Measurements from ENCODE around the gene CDC42EP4. TPM values are rescaled to one million over a fixed set of nuclear protein-coding genes. Genes with fewer than 3 reads are reported as not detected.

Gene CDC42EP4
- total and polyA plus RNA-seq, 10 of the 15 experiments (the other 5 are each of a cell fraction or from before 2014, with no cell fraction given), result 0.05 to 7.1 (median 2.7) TPM

DNA sequence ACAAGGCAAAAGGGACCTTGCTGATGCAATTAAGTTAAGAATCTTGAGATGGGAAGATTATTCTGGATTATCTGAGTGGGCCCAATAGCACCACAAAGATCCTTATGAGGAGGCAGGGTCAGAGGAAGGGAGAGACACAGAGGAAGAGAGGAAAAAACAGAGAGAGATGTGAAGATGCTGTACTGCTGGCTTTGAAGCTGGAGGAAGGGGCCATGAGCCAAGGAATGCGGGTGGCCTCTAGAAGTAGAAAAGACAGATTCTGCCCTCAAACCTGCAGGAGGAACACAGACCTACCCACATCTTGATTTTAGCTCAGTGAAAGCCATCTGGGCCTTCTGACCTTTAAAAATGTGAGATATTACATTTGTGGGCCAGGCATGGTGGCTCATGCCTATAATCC, 42.0 kb downstream of the CDC42EP4 start:
- FAIRE-seq, result no peak
- peaks cover 14% of the 10 kb centered on the region for H3K4me1 ChIP-seq (ENCODE audit: control insufficient read depth, insufficient read depth, low read length)
- ATAC-seq, result no peak
- H2AFZ ChIP-seq (ENCODE audit: control insufficient read depth, low read depth, low read length), result no peak overlapping the region
- TF ChIP-seq, protein P1, sequence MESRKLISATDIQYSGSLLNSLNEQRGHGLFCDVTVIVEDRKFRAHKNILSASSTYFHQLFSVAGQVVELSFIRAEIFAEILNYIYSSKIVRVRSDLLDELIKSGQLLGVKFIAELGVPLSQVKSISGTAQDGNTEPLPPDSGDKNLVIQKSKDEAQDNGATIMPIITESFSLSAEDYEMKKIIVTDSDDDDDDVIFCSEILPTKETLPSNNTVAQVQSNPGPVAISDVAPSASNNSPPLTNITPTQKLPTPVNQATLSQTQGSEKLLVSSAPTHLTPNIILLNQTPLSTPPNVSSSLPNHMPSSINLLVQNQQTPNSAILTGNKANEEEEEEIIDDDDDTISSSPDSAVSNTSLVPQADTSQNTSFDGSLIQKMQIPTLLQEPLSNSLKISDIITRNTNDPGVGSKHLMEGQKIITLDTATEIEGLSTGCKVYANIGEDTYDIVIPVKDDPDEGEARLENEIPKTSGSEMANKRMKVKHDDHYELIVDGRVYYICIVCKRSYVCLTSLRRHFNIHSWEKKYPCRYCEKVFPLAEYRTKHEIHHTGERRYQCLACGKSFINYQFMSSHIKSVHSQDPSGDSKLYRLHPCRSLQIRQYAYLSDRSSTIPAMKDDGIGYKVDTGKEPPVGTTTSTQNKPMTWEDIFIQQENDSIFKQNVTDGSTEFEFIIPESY (IDR thresholded peaks at IDR 0.05), result no peak
- no peak for TF ChIP-seq SREBF1 (IDR thresholded peaks at IDR 0.05; ENCODE audit: low read length)
- TF ChIP-seq CHD2 (IDR thresholded peaks at IDR 0.05; ENCODE audit: borderline replicate concordance, low read depth, low read length), result no peak
- no peak overlapping the region for H3K4me3 ChIP-seq
- no peak overlapping the region for H3K4me2 ChIP-seq (ENCODE audit: control insufficient read depth, insufficient read depth)
- H4K20me1 ChIP-seq (ENCODE audit: control insufficient read depth, insufficient read depth), result no peaks in the 10 kb centered on the region
- H3K9me3 ChIP-seq (replicated peaks; ENCODE audit: control insufficient read depth, insufficient read depth, low read length), result no peaks in the 10 kb centered on the region
- H3K9ac ChIP-seq (ENCODE audit: control insufficient read depth, insufficient read depth, low read length), result no peak overlapping the region
- intact Hi-C loops (cut with micrococcal nuclease; ENCODE audit: unreplicated experiment), result no loop called here
- in situ Hi-C loops (cut with MboI), result loop anchor here (5.0 to 10.0 kb wide), 2 partner anchors 38 to 925 kb away; no protein-coding TSS in a partner anchor
- ChIA-PET RAD21 (ENCODE audit: unreplicated experiment) (interaction anchor here (1.3 to 2.0 kb wide), 4 partner anchors 11 to 542 kb away, joined by 5 to 18 read pairs (median 10); no protein-coding TSS in a partner anchor), SMC1A (ENCODE audit: uncharacterized antibody, unreplicated experiment) (interaction anchor here (1.5 to 2.8 kb wide), 6 partner anchors 9 to 542 kb away, joined by 5 to 18 read pairs (median 14); partner anchors contain the start of genes CDC42EP4 and CPSF4L), CTCF (interaction anchor here (1.8 kb wide), 1 partner anchor 100 kb away, joined by 8 read pairs; no protein-coding TSS in a partner anchor), POLR2A (interaction anchor here (0.8 to 1.7 kb wide), 3 partner anchors 33 to 45 kb away, joined by 3 to 6 read pairs (median 3); a partner anchor contains a TSS)
- no peaks in the 10 kb centered on the region for H3K27me3 ChIP-seq (replicated peaks in 1 of 2; ENCODE audit: control insufficient read depth in 2 of 2, insufficient read depth in 2 of 2, low read length in 1 of 2)
- no peaks in the 10 kb centered on the region for H3K36me3 ChIP-seq (ENCODE audit: control insufficient read depth in 2 of 2, insufficient read depth in 2 of 2, low read length in 1 of 2)
- no peaks in the 10 kb centered on the region for H3K79me2 ChIP-seq (ENCODE audit: control insufficient read depth, insufficient read depth, low read length)
- BruUV-seq (replicated peaks), result no TSS peak
- 54% methylated on average over 1 of the region's 1 CpG for WGBS (ENCODE audit: insufficient coverage, insufficient replicate concordance, low lambda C conversion rate, missing lambda C conversion rate)
- no peak overlapping the region for H3K27ac ChIP-seq (ENCODE audit: control insufficient read depth, insufficient read depth)
- no peak for DNase-seq (ENCODE audit: low read depth, low spot score)

DNA sequence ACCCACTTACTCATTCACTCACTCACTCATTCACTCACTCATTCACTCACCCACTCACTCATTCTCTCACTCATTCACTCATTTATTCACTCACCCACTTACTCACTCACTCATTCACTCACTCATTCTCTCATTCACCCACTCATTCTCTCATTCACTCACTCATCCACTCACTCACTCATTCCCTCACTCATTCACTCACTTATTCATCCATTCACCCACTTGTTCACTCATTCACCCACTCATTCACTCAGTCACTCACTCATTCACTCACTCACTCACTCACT, 42.5 kb downstream of the CDC42EP4 start:
- in situ Hi-C loops (cut with MboI), result no loop called here
- ChIA-PET SMC1A (ENCODE audit: uncharacterized antibody, unreplicated experiment) (interaction anchor here (1.2 to 2.2 kb wide), 3 partner anchors 22 to 46 kb away, joined by 3 to 18 read pairs (median 5); partner anchors contain the start of gene CDC42EP4), CTCF (no interaction called here), POLR2A (interaction anchor here (0.8 kb wide), 1 partner anchor 33 kb away, joined by 3 read pairs; no protein-coding TSS in a partner anchor), RAD21 (ENCODE audit: unreplicated experiment) (no interaction called here)
- no peaks in the 10 kb centered on the region for H3K27me3 ChIP-seq (replicated peaks in 1 of 2; ENCODE audit: control insufficient read depth in 2 of 2, insufficient read depth in 2 of 2, low read length in 1 of 2)
- H3K79me2 ChIP-seq (ENCODE audit: control insufficient read depth, insufficient read depth, low read length), result no peaks in the 10 kb centered on the region
- H4K20me1 ChIP-seq (ENCODE audit: control insufficient read depth, insufficient read depth), result no peaks in the 10 kb centered on the region
- peaks cover 14% of the 10 kb centered on the region for H3K4me1 ChIP-seq (ENCODE audit: control insufficient read depth, insufficient read depth, low read length)
- H3K4me3 ChIP-seq, result no peak overlapping the region
- no peak overlapping the region for H3K9ac ChIP-seq (ENCODE audit: control insufficient read depth, insufficient read depth, low read length)
- no peak for DNase-seq (ENCODE audit: low read depth, low spot score)
- no peak for FAIRE-seq
- H2AFZ ChIP-seq (ENCODE audit: control insufficient read depth, low read depth, low read length), result no peak overlapping the region
- H3K36me3 ChIP-seq (ENCODE audit: control insufficient read depth in 2 of 2, insufficient read depth in 2 of 2, low read length in 1 of 2), result no peaks in the 10 kb centered on the region
- H3K27ac ChIP-seq (ENCODE audit: control insufficient read depth, insufficient read depth), result no peak overlapping the region
- H3K4me2 ChIP-seq (ENCODE audit: control insufficient read depth, insufficient read depth), result no peak overlapping the region
- no peaks in the 10 kb centered on the region for H3K9me3 ChIP-seq (replicated peaks; ENCODE audit: control insufficient read depth, insufficient read depth, low read length)
- BruUV-seq (replicated peaks), result no TSS peak
- intact Hi-C loops (cut with micrococcal nuclease; ENCODE audit: unreplicated experiment), result no loop called here
- no peak for ATAC-seq
- TF ChIP-seq SMAD5 (IDR thresholded peaks at IDR 0.05; ENCODE audit: low read depth) (no peak), IKZF1 (conservative IDR thresholded peaks at IDR 0.05) (no peak), ZNF24 (IDR thresholded peaks at IDR 0.05) (no peak; the same call in 1 of the 2 replicates), SUPT20H (IDR thresholded peaks at IDR 0.05; ENCODE audit: borderline replicate concordance, control insufficient read depth, low read depth, low read length) (no peak), HDGF (IDR thresholded peaks at IDR 0.05) (no peak)
- TF ChIP-seq, protein P2, sequence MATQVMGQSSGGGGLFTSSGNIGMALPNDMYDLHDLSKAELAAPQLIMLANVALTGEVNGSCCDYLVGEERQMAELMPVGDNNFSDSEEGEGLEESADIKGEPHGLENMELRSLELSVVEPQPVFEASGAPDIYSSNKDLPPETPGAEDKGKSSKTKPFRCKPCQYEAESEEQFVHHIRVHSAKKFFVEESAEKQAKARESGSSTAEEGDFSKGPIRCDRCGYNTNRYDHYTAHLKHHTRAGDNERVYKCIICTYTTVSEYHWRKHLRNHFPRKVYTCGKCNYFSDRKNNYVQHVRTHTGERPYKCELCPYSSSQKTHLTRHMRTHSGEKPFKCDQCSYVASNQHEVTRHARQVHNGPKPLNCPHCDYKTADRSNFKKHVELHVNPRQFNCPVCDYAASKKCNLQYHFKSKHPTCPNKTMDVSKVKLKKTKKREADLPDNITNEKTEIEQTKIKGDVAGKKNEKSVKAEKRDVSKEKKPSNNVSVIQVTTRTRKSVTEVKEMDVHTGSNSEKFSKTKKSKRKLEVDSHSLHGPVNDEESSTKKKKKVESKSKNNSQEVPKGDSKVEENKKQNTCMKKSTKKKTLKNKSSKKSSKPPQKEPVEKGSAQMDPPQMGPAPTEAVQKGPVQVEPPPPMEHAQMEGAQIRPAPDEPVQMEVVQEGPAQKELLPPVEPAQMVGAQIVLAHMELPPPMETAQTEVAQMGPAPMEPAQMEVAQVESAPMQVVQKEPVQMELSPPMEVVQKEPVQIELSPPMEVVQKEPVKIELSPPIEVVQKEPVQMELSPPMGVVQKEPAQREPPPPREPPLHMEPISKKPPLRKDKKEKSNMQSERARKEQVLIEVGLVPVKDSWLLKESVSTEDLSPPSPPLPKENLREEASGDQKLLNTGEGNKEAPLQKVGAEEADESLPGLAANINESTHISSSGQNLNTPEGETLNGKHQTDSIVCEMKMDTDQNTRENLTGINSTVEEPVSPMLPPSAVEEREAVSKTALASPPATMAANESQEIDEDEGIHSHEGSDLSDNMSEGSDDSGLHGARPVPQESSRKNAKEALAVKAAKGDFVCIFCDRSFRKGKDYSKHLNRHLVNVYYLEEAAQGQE (IDR thresholded peaks at IDR 0.05; ENCODE audit: low read depth, low read length), result no peak
- TF ChIP-seq, protein P3, sequence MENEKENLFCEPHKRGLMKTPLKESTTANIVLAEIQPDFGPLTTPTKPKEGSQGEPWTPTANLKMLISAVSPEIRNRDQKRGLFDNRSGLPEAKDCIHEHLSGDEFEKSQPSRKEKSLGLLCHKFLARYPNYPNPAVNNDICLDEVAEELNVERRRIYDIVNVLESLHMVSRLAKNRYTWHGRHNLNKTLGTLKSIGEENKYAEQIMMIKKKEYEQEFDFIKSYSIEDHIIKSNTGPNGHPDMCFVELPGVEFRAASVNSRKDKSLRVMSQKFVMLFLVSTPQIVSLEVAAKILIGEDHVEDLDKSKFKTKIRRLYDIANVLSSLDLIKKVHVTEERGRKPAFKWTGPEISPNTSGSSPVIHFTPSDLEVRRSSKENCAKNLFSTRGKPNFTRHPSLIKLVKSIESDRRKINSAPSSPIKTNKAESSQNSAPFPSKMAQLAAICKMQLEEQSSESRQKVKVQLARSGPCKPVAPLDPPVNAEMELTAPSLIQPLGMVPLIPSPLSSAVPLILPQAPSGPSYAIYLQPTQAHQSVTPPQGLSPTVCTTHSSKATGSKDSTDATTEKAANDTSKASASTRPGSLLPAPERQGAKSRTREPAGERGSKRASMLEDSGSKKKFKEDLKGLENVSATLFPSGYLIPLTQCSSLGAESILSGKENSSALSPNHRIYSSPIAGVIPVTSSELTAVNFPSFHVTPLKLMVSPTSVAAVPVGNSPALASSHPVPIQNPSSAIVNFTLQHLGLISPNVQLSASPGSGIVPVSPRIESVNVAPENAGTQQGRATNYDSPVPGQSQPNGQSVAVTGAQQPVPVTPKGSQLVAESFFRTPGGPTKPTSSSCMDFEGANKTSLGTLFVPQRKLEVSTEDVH (IDR thresholded peaks at IDR 0.05; ENCODE audit: low read depth, partially characterized antibody), result no peak

Data from GM12878 (cell line).